HepG2 (cell line): ENCODE measurements around the gene ASXL1. TPM values are rescaled to one million over a fixed set of nuclear protein-coding genes. Genes with fewer than 3 reads are reported as not detected.

ENCODE experiments used
- ATAC-seq: fragments of 200-7000 bp; cut with Tn5 transposase; 3 replicates; pipeline ENCODE4 v1.9.1; 2020; ENCODE audit warnings: mild to moderate bottlenecking, moderate library complexity
- BruUV-seq: library from RNA; stranded (reverse); fragments of 400-500 nt; replicated peaks from 2 replicates; lab custom pipeline; 2021; lab: Mats Ljungman, UMichigan
- CTCF ChIA-PET: fragments of 300-600 bp; formaldehyde crosslinking; extraction: SDS; loops from one replicate; lab custom pipeline; 2021; ENCODE audit warnings: low total read pairs, inconsistent platforms, low intra/inter-chr PET ratio; lab: Yijun Ruan, JAX
- POLR2A ChIA-PET: fragments of 350-600 bp; sonication (Branson Sonifier 250); formaldehyde crosslinking; loops from one replicate; lab custom pipeline; 2020; ENCODE audit warnings: antibody characterized with exemption, inconsistent platforms; lab: Yijun Ruan, JAX
- DNase-seq: peaks from one replicate; pipeline ENCODE4 v3.0.0-alpha.2; 2015; ENCODE audit warnings: low spot score
- FAIRE-seq: peaks from 3 replicates; lab custom pipeline; 2011; peaks lifted over from hg19 to GRCh38; lab: Jason Lieb, UNC
- H2AFZ ChIP-seq: one replicate; pipeline ENCODE4 v1.6.1; 2011; ENCODE audit warnings: low read length, inconsistent platforms
- H3K27ac ChIP-seq: fragments of 300-600 bp; 3 replicates; pipeline ENCODE4 v1.8.0; 2011; ENCODE audit warnings: mixed run types, mild to moderate bottlenecking, mixed read lengths, low read length, inconsistent platforms; ENCODE audit not compliant: insufficient read depth; ENCODE audit errors: extremely low read length
- H3K27me3 ChIP-seq, 2 experiments: fragments of 200-600 bp in 1 of 2; 2 replicates in 1 of 2; 3 replicates in 1 of 2; pipeline versions ENCODE4 v1.6.0 to v1.8.0; 2011; ENCODE audit warnings: low read length in 2 of 2, mild to moderate bottlenecking in 2 of 2, moderate library complexity in 2 of 2, inconsistent platforms in 1 of 2; ENCODE audit not compliant: insufficient read depth in 2 of 2, control insufficient read depth in 1 of 2
- H3K36me3 ChIP-seq, 2 experiments: fragments of 200-600 bp in 1 of 2; replicated peaks in 1 of 2; 2 replicates in 1 of 2; 3 replicates in 1 of 2; pipeline versions ENCODE4 v1.5.1 to v1.8.0; 2011; ENCODE audit warnings: low read length in 2 of 2, inconsistent platforms in 1 of 2; ENCODE audit not compliant: insufficient read depth in 2 of 2, control insufficient read depth in 1 of 2
- H3K4me1 ChIP-seq: 2 replicates; pipeline ENCODE4 v1.5.1; 2012; ENCODE audit warnings: low read length, inconsistent platforms; ENCODE audit not compliant: insufficient read depth
- H3K4me2 ChIP-seq: 2 replicates; pipeline ENCODE4 v1.6.0; 2011; ENCODE audit warnings: low read depth, low read length, inconsistent platforms
- H3K4me3 ChIP-seq, 3 experiments: fragments of 200-600 bp in 1 of 3; sonication (generic), shearing (Covaris generic) in 1 of 3; replicated peaks in 1 of 3; 2 replicates each; pipeline ENCODE4 v1.5.1; 2011 to 2016; ENCODE audit warnings: low read length in 3 of 3, inconsistent platforms in 2 of 3, low read depth in 2 of 3, mild to moderate bottlenecking in 2 of 3, control low read depth in 1 of 3, mixed read lengths in 1 of 3; ENCODE audit not compliant: insufficient read depth in 1 of 3
- H3K79me2 ChIP-seq: one replicate; pipeline ENCODE4 v1.6.1; 2011; ENCODE audit warnings: low read length, inconsistent platforms; ENCODE audit not compliant: insufficient read depth
- H3K9ac ChIP-seq: 2 replicates; pipeline ENCODE4 v1.6.0; 2011; ENCODE audit warnings: mild to moderate bottlenecking, low read depth, low read length, inconsistent platforms; ENCODE audit not compliant: insufficient read depth
- H3K9me3 ChIP-seq: 2 replicates; pipeline ENCODE4 v1.5.1; 2012; ENCODE audit warnings: mild to moderate bottlenecking, low read length
- H4K20me1 ChIP-seq: 2 replicates; pipeline ENCODE4 v1.6.0; 2011; ENCODE audit warnings: inconsistent platforms, mild to moderate bottlenecking, low read length, moderate library complexity; ENCODE audit not compliant: insufficient read depth
- DMTF1 ChIP-seq: sonication (generic); formaldehyde crosslinking; IDR thresholded peaks from 2 replicates; pipeline ENCODE4 v1.4.0; 2020; ENCODE audit warnings: mild to moderate bottlenecking, missing genetic modification reagents
- FOSL2 ChIP-seq: sonication (generic); formaldehyde crosslinking; IDR thresholded peaks from 2 replicates; pipeline ENCODE4 v1.4.0; 2020; ENCODE audit warnings: missing genetic modification reagents
- MTA1 ChIP-seq: sonication (generic); formaldehyde crosslinking; IDR thresholded peaks from 2 replicates; pipeline ENCODE4 v1.4.0; 2020; ENCODE audit warnings: missing genetic modification reagents, mild to moderate bottlenecking, borderline replicate concordance
- PAF1 ChIP-seq: IDR thresholded peaks from 2 replicates; pipeline ENCODE4 v1.6.1; 2016; ENCODE audit warnings: missing genetic modification reagents, missing compliant biosample characterization
- POLR2AphosphoS5 ChIP-seq: IDR thresholded peaks from 2 replicates; pipeline ENCODE4 v1.6.1; 2012; ENCODE audit warnings: low read depth, low read length
- PRMT3 ChIP-seq: sonication (generic); formaldehyde crosslinking; IDR thresholded peaks from 2 replicates; pipeline ENCODE4 v1.8.1; 2022; ENCODE audit warnings: low read depth, mild to moderate bottlenecking, moderate library complexity, missing genetic modification reagents, borderline replicate concordance
- SAP130 ChIP-seq: IDR thresholded peaks from 2 replicates; pipeline ENCODE4 v1.6.1; 2016; ENCODE audit warnings: low read depth
- SMARCE1 ChIP-seq: fragments of 450-650 bp; IDR thresholded peaks from 2 replicates; pipeline ENCODE4 v1.6.1; 2017; ENCODE audit warnings: borderline replicate concordance
- ZKSCAN8 ChIP-seq: IDR thresholded peaks from 2 replicates; pipeline ENCODE4 v1.6.1; 2016; ENCODE audit warnings: borderline replicate concordance, missing genetic modification reagents, missing compliant biosample characterization
- ZNF446 ChIP-seq: sonication (generic); formaldehyde crosslinking; IDR thresholded peaks from 2 replicates; pipeline ENCODE4 v1.5.0; 2020; ENCODE audit warnings: mild to moderate bottlenecking, missing genetic modification reagents
- ZNF512B ChIP-seq: sonication (generic); formaldehyde crosslinking; IDR thresholded peaks from 2 replicates; pipeline ENCODE4 v1.5.1; 2020; ENCODE audit warnings: missing genetic modification reagents, mild to moderate bottlenecking, borderline replicate concordance
- ZNF552 ChIP-seq: sonication (generic); formaldehyde crosslinking; IDR thresholded peaks from 2 replicates; pipeline ENCODE4 v1.9.0; 2022; ENCODE audit warnings: missing genetic modification reagents, mild to moderate bottlenecking, borderline replicate concordance
- ZNF619 ChIP-seq: sonication (generic); formaldehyde crosslinking; IDR thresholded peaks from 2 replicates; pipeline ENCODE4 v1.4.0; 2020; ENCODE audit warnings: mild to moderate bottlenecking, missing genetic modification reagents
- ZNF629 ChIP-seq: sonication (generic); formaldehyde crosslinking; conservative IDR thresholded peaks from 2 replicates; pipeline ENCODE4 v1.5.0; 2020; ENCODE audit warnings: missing genetic modification reagents
- WGBS: methylation state at CpG from one replicate; pipeline ENCODE4 v1.1.6; 2017; ENCODE audit warnings: low lambda C conversion rate; 5-methylcytosine and 5-hydroxymethylcytosine counted together
- in situ Hi-C: cut with HindIII; loops from 2 replicates; pipeline ENCODE4 v1.10.0; 2017; ENCODE audit warnings: low pct_unique_long_range_greater_than_20kb; ENCODE audit not compliant: extremely low pct_ligation_motif_present
- intact Hi-C: fragments of 100-400 bp; cut with micrococcal nuclease; formaldehyde crosslinking; loops from one replicate; pipeline ENCODE4 v1.10.0; 2022; ENCODE audit not compliant: unreplicated experiment
- polyA plus RNA-seq, 8 experiments: library from polyadenylated mRNA; depleted of rRNA in 3 of 8; stranded (reverse) in 7 of 8; unstranded in 1 of 8; fragments of >200 nt; fragmentation: Illumina TruSeq in 4 of 8; extraction: Trizol in 4 of 8; gene quantifications; 2 replicates each; pipeline versions ENCODE4 v1.2.1 to v1.2.3, GENCODE V29; 2011 to 2016; ENCODE audit warnings: low read depth in 4 of 8, missing spikeins in 1 of 8, mixed read lengths in 1 of 8; ENCODE audit not compliant: insufficient read depth in 1 of 8
- total RNA-seq, 5 experiments: library from RNA; depleted of rRNA; stranded (reverse); fragments of >200 nt; fragmentation: Illumina TruSeq; extraction: Trizol; gene quantifications; 2 replicates each; pipeline ENCODE4 v1.2.3, GENCODE V29; 2016; ENCODE audit warnings: low read depth in 1 of 5
- TF ChIP-seq, protein P1 (sequence below): sonication (generic); formaldehyde crosslinking; IDR thresholded peaks from 2 replicates; pipeline ENCODE4 v1.4.0; 2020; ENCODE audit warnings: mild to moderate bottlenecking, missing genetic modification reagents

Gene ASXL1
- total and polyA plus RNA-seq, 2 of the 13 experiments (the other 11 are each of a cell fraction or from before 2014, with no cell fraction given) = 62.1 to 74.8 TPM

DNA sequence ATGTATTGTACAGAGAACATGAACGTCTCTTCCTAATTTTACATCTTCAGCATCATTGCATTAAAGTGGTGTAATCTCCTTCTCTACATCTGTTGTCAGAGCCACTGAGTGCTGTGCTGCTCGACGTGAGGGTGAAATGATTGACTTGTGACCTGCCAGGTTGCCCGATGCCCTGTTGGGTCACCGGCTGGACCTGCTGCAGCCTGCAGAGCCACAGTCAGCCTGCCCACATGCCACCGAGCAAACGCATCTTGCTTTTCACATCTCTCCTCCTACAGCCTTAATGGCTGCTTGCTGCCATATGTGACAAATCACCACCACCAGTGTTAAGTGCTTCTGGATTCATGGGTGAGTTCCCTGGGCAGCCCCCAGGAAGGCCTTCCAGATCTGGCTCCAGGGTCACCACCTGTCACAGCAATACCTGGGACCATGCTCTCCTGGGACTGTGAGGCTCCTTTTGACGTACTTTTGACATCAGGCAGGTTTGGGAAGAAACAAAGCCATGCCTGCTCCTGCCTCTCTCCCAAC, 80.3 kb downstream of the ASXL1 start (continued):
- TF ChIP-seq SMARCE1 = no peak
- 0 out of 2 replicates have a peak, but pooled peaks have one; percentile 9 for TF ChIP-seq FOSL2
- TF ChIP-seq MTA1 (CRISPR knock-in tag) = 0 out of 2 replicates have a peak, but pooled peaks have one; percentile 18
- TF ChIP-seq PAF1 (CRISPR knock-in tag) = peak; percentile 70; the same call in 1 of the 2 replicates
- TF ChIP-seq, all 625 proteins: peak for 12

DNA sequence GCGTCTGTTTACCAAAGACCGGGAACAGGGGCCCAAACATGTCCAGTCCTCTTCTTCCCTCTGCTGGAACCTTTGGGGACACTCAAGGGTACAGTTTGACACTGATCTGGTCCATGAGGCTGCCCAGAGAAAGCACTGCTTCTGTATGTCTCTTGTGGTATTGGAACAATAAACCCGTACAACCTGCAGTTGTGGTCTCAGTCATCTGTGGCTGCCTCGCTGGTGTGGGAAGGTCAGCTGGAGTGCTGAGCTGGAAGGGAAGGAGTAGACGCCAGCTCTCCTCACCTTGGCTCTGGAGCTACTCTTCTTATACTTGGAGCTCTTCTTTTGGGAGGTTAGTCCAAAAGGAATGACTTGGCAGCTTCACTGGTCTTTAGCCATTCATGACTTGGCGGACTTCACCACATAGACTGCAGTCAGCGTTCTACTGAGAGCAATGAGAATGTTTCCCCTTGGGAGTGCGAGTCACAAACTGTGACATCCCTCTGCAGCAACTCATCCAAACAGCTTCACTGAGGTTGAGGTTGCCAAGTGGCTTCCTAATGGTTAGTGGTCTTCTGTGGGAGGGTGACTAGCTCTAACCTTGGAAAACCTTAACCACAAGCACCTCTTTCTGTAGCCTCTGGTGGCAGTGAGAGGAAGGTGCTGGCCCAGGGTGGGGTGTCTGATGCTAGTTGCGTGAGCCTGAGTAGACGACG, 81.2 kb downstream of the ASXL1 start:
- Histone ChIP-seq H4K20me1 (peaks cover 27% of the 10 kb centered on the region; the same call in 1 of the 2 replicates), H3K4me3 (no peak overlapping the region), H3K4me2 (no peak overlapping the region), H3K36me3 (peaks cover 44 to 67% of the 10 kb centered on the region in 2 experiments), H3K27ac (no peak overlapping the region), H3K27me3 (no peaks in the 10 kb centered on the region), H3K79me2 (no peaks in the 10 kb centered on the region), H2AFZ (no peak overlapping the region), H3K4me1 (peaks cover 48% of the 10 kb centered on the region), H3K9me3 (no peaks in the 10 kb centered on the region), H3K9ac (no peak overlapping the region)
- ChIA-PET POLR2A (no interaction called here), CTCF (no interaction called here)
- in situ Hi-C loops = loop anchor here (10.0 kb wide), 1 partner anchor 64 kb away; no protein-coding TSS in a partner anchor
- no TSS peak for BruUV-seq
- WGBS = 98% methylated on average over 11 of the region's 11 CpGs
- ATAC-seq (peak; percentile 10; the same call in 2 of the 3 replicates), DNase-seq (no peak), FAIRE-seq (no peak)
- intact Hi-C loops = no loop called here
- TF ChIP-seq ZNF552 (CRISPR knock-in tag) (no peak), SAP130 (CRISPR knock-in tag) (no peak), ZKSCAN8 (CRISPR knock-in tag) (no peak), POLR2AphosphoS5 (peak; percentile 54), ZNF512B (no peak), DMTF1 (CRISPR knock-in tag) (no peak), ZNF446 (0 out of 2 replicates have a peak, but pooled peaks have one; percentile 36), PRMT3 (CRISPR knock-in tag) (no peak), ZNF629 (CRISPR knock-in tag) (no peak), ZNF619 (CRISPR knock-in tag) (no peak)
- TF ChIP-seq, protein P1, sequence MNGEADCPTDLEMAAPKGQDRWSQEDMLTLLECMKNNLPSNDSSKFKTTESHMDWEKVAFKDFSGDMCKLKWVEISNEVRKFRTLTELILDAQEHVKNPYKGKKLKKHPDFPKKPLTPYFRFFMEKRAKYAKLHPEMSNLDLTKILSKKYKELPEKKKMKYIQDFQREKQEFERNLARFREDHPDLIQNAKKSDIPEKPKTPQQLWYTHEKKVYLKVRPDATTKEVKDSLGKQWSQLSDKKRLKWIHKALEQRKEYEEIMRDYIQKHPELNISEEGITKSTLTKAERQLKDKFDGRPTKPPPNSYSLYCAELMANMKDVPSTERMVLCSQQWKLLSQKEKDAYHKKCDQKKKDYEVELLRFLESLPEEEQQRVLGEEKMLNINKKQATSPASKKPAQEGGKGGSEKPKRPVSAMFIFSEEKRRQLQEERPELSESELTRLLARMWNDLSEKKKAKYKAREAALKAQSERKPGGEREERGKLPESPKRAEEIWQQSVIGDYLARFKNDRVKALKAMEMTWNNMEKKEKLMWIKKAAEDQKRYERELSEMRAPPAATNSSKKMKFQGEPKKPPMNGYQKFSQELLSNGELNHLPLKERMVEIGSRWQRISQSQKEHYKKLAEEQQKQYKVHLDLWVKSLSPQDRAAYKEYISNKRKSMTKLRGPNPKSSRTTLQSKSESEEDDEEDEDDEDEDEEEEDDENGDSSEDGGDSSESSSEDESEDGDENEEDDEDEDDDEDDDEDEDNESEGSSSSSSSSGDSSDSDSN (CRISPR knock-in tag) = peak; percentile 8; the same call in 1 of the 2 replicates
